ENCODE results near the gene ESYT3. TPM values are rescaled to one million over a fixed set of nuclear protein-coding genes. Genes with fewer than 3 reads are reported as not detected.

Gene ESYT3
- total RNA-seq, 4 donors from 2014 or later = 28.9 to 39.0 (median 33.5) TPM

- H3K27ac ChIP-seq = peak overlapping the region; percentile 42
- peaks cover 9% of the 10 kb centered on the region for H3K27me3 ChIP-seq
- H3K4me3 ChIP-seq = peak overlapping the region; percentile 65
- TF ChIP-seq POLR2A (IDR thresholded peaks at IDR 0.05) (no peak), EP300 (IDR thresholded peaks at IDR 0.05) (no peak), POLR2AphosphoS5 (IDR thresholded peaks at IDR 0.05) (no peak), CTCF (IDR thresholded peaks at IDR 0.05) (no peak)
- peaks cover 28% of the 10 kb centered on the region for H3K4me1 ChIP-seq
- peak in 1 of 2 donors; percentile 63 for DNase-seq (ENCODE audit: low spot score in 2 of 2)
- no peaks in the 10 kb centered on the region for H3K9me3 ChIP-seq
- WGBS = 3% methylated on average over 31 of the region's 78 CpGs
- no peaks in the 10 kb centered on the region for H3K36me3 ChIP-seq
These were observed 708 bp downstream of the ESYT3 start for GRCh38 chr3:138434875-138435772.

DNA sequence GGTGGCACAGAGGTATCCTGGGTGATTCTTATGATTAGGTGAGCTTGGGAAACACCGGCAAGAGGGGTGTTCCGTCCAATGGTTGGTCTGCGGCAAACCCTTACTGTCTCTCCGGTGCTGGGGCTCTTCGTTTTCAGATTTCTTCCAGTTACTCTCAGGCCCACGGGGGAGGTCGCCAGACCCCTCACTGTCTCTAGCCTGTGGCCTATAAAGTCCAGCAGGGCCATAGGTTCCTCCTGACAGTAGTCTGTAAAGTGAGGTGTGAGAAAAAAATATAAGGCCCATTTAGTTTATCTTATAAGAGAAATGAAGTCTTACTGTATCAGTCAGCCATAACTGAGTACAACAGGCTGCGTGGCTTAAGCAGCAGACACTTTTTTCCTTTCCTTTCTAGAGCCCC is 1.4 kb downstream of the ESYT3 start:
- Histone ChIP-seq H3K4me3 (peak overlapping the region; percentile 65), H3K9me3 (no peaks in the 10 kb centered on the region), H3K27ac (no peak overlapping the region), H3K36me3 (no peaks in the 10 kb centered on the region), H3K27me3 (peaks cover 9% of the 10 kb centered on the region), H3K4me1 (peaks cover 28% of the 10 kb centered on the region)
- TF ChIP-seq POLR2A (IDR thresholded peaks at IDR 0.05) (no peak), POLR2AphosphoS5 (IDR thresholded peaks at IDR 0.05) (no peak), EP300 (IDR thresholded peaks at IDR 0.05) (no peak), CTCF (IDR thresholded peaks at IDR 0.05) (no peak)
- DNase-seq (ENCODE audit: low spot score in 2 of 2) = no peak
- 73% methylated on average over 8 of the region's 8 CpGs for WGBS

- Histone ChIP-seq H3K4me1 (peaks cover 28% of the 10 kb centered on the region), H3K36me3 (no peaks in the 10 kb centered on the region), H3K27ac (no peak overlapping the region), H3K27me3 (peaks cover 9% of the 10 kb centered on the region), H3K9me3 (no peaks in the 10 kb centered on the region), H3K4me3 (no peak overlapping the region)
- WGBS = 93% methylated on average over 6 of the region's 6 CpGs
- TF ChIP-seq POLR2AphosphoS5 (IDR thresholded peaks at IDR 0.05) (no peak), CTCF (IDR thresholded peaks at IDR 0.05) (no peak), EP300 (IDR thresholded peaks at IDR 0.05) (no peak), POLR2A (IDR thresholded peaks at IDR 0.05) (no peak)
- DNase-seq (ENCODE audit: low spot score in 2 of 2) = peak in 1 of 2 donors; percentile 45
These were observed 2.9 kb downstream of the ESYT3 start for GRCh38 chr3:138437281-138437680.

GRCh38 chr3:138438896-138439295 is 4.5 kb downstream of the ESYT3 start:
- H3K9me3 ChIP-seq = no peaks in the 10 kb centered on the region
- DNase-seq (ENCODE audit: low spot score in 2 of 2) = peak in 1 of 2 donors; percentile 16
- H3K36me3 ChIP-seq = no peaks in the 10 kb centered on the region
- H3K27ac ChIP-seq = no peak overlapping the region
- peaks cover 5% of the 10 kb centered on the region for H3K27me3 ChIP-seq
- H3K4me1 ChIP-seq = peaks cover 20% of the 10 kb centered on the region
- H3K4me3 ChIP-seq = no peak overlapping the region
- WGBS = 80% methylated on average over 9 of the region's 11 CpGs
- no peak for TF ChIP-seq EP300 (IDR thresholded peaks at IDR 0.05)
- no peak for TF ChIP-seq POLR2A (IDR thresholded peaks at IDR 0.05)
- no peak for TF ChIP-seq CTCF (IDR thresholded peaks at IDR 0.05)
- no peak for TF ChIP-seq POLR2AphosphoS5 (IDR thresholded peaks at IDR 0.05)

GRCh38 chr3:138439646-138440045 is 5.2 kb downstream of the ESYT3 start:
- DNase-seq (ENCODE audit: low spot score in 2 of 2) = peak in 1 of 2 donors; percentile 28

More at GRCh38 chr3:138439646-138440045, 5.2 kb downstream of the ESYT3 start:
- Histone ChIP-seq H3K36me3 (no peaks in the 10 kb centered on the region), H3K27ac (no peak overlapping the region), H3K9me3 (no peaks in the 10 kb centered on the region), H3K4me1 (peaks cover 12% of the 10 kb centered on the region), H3K27me3 (no peaks in the 10 kb centered on the region), H3K4me3 (no peak overlapping the region)
- no peak for TF ChIP-seq EP300 (IDR thresholded peaks at IDR 0.05)
- no peak for TF ChIP-seq POLR2A (IDR thresholded peaks at IDR 0.05)
- TF ChIP-seq POLR2AphosphoS5 (IDR thresholded peaks at IDR 0.05) = no peak
- no peak for TF ChIP-seq CTCF (IDR thresholded peaks at IDR 0.05)
- 55% methylated on average over 4 of the region's 4 CpGs for WGBS

Measured in suprapubic skin (tissue), 4 donors.